ENCODE results near the gene OTOP2.

GRCh38 chr17:74972973-74973328 lies 48.9 kb downstream of the OTOP2 start:
- TF ChIP-seq CTCF (conservative IDR thresholded peaks at IDR 0.05; ENCODE audit: low read length), result no peak
- no peak for TF ChIP-seq EZH2phosphoT487 (IDR thresholded peaks at IDR 0.05; ENCODE audit: borderline replicate concordance)

Data from Loucy (cell line).